H1 (cell line): ENCODE data around the gene RAB8B. TPM values are rescaled to one million over a fixed set of nuclear protein-coding genes. Genes with fewer than 3 reads are reported as not detected.

Source experiments
- BACH1 ChIP-seq: IDR thresholded peaks from 2 replicates; pipeline ENCODE4 v1.6.1; 2012; ENCODE audit warnings: low read length, improper control_type of control experiment
- RNF2 ChIP-seq: fragments of 200-900, 300-1000 bp; sonication (generic); IDR thresholded peaks from 2 replicates; pipeline ENCODE4 v1.7.1; 2016; ENCODE audit warnings: borderline replicate concordance, low read depth, mild to moderate bottlenecking, antibody characterized with exemption, low read length; ENCODE audit not compliant: poor library complexity, severe bottlenecking; ENCODE audit errors: missing control alignments
- SAP30 ChIP-seq: fragments of 300-600 bp; sonication (generic); IDR thresholded peaks from 2 replicates; pipeline ENCODE4 v1.7.1; 2012; ENCODE audit warnings: low read length, moderate library complexity, mild to moderate bottlenecking, inconsistent platforms; ENCODE audit not compliant: insufficient read depth, insufficient replicate concordance
- ZNF274 ChIP-seq: IDR thresholded peaks from 2 replicates; pipeline ENCODE4 v1.7.0; 2012; ENCODE audit warnings: low read length, borderline replicate concordance; ENCODE audit errors: extremely low read depth
- polyA plus RNA-seq, 7 experiments: library from polyadenylated mRNA; depleted of rRNA in 3 of 7; stranded (reverse) in 5 of 7; unstranded in 2 of 7; fragments of >200 nt in 5 of 7; fragments of 200-250 nt in 2 of 7; gene quantifications; 1 replicate in 5 of 7; 2 replicates in 1 of 7; 4 replicates in 1 of 7; pipeline versions ENCODE4 v1.2.1 to v1.2.3, GENCODE V29; 2011 to 2013; ENCODE audit warnings: missing spikeins in 2 of 7, mixed read lengths in 2 of 7
- total RNA-seq: library from RNA; stranded (reverse); fragmentation: NEBNext Ultra II Directional; extraction: Animal tissue kit (Norgen Biotek cat#: 25700); gene quantifications from 2 replicates; pipeline ENCODE4 v1.2.1, GENCODE V29; 2021

RAB8B gene
- total and polyA plus RNA-seq, 2 of the 8 experiments (the other 6 are each of a cell fraction or from before 2014, with no cell fraction given), result 9.5 to 47.8 TPM

DNA sequence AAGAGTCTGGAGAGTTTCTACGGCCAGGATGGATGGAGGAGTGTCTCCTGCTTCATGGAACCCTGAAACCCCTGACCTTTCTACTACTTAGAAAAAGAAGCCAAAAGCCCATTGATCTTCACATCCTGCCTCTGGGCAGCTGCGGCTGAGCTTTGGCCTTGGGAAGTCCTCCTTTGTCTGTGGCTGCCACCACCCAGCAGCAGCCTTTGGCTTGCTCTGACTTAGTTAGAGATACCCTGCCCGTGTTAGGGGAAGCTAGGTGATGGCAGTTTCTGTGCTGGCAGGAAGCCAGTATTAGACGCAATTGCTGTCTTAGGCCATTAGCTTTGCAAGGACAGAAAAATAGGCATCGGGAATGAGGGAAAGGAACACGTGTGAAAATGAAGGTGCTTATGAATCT is 106.8 kb downstream of the RAB8B start (continued):
- TF ChIP-seq BACH1 (no peak), SAP30 (no peak), ZNF274 (no peak), RNF2 (no peak)
